WTC11 (cell line): Measurements from ENCODE around the gene CEP78. TPM values are rescaled to one million over a fixed set of nuclear protein-coding genes. Genes with fewer than 3 reads are reported as not detected.

ENCODE experiments used
- ATAC-seq: fragments of 200-7000 bp; cut with Tn5 transposase; 2 replicates; pipeline ENCODE4 v1.10.0; 2021; ENCODE audit warnings: mild to moderate bottlenecking, moderate library complexity
- CTCF ChIA-PET: fragments of 300-600 bp; sonication (Branson Sonifier 250); formaldehyde crosslinking; loops from one replicate; lab custom pipeline; 2021; ENCODE audit warnings: antibody characterized with exemption; lab: Charles Lee
- POLR2A ChIA-PET: fragments of 350-600 bp; sonication (Branson Sonifier 250); formaldehyde crosslinking; loops from one replicate; lab custom pipeline; 2021; ENCODE audit warnings: antibody characterized with exemption; lab: Charles Lee
- DNase-seq: peaks from one replicate; pipeline ENCODE4 v3.0.0; 2021; ENCODE audit warnings: low spot score
- H3K27ac Mint-ChIP-seq: 2 replicates; pipeline ENCODE4 v1.8.0; 2021; ENCODE audit warnings: mixed read lengths
- H3K27me3 Mint-ChIP-seq: 2 replicates; pipeline ENCODE4 v1.8.0; 2021; ENCODE audit warnings: low read depth, mild to moderate bottlenecking, moderate library complexity, mixed read lengths
- H3K36me3 Mint-ChIP-seq: 2 replicates; pipeline ENCODE4 v1.8.0; 2021; ENCODE audit warnings: mixed read lengths
- H3K4me1 Mint-ChIP-seq: 2 replicates; pipeline ENCODE4 v1.8.0; 2022; ENCODE audit warnings: mixed read lengths
- H3K4me3 Mint-ChIP-seq: 2 replicates; pipeline ENCODE4 v1.8.0; 2021; ENCODE audit warnings: mild to moderate bottlenecking, moderate library complexity, mixed read lengths
- H3K9me3 Mint-ChIP-seq: 2 replicates; pipeline ENCODE4 v1.8.0; 2021; ENCODE audit warnings: mixed read lengths
- AFF4 ChIP-seq: sonication (generic); formaldehyde crosslinking; IDR thresholded peaks from 2 replicates; pipeline ENCODE4 v1.8.1; 2023; ENCODE audit warnings: mild to moderate bottlenecking, missing genetic modification reagents, borderline replicate concordance
- AR ChIP-seq: fragments of 250-450 bp; sonication (Bioruptor Pico); IDR thresholded peaks from 2 replicates; pipeline ENCODE4 v1.9.0; 2021; ENCODE audit warnings: mild to moderate bottlenecking
- ARID4B ChIP-seq: sonication (generic); formaldehyde crosslinking; IDR thresholded peaks from 2 replicates; pipeline ENCODE4 v1.8.0; 2023; ENCODE audit warnings: missing genetic modification reagents, mild to moderate bottlenecking, borderline replicate concordance
- CDX4 ChIP-seq: fragments of 250-450 bp; sonication (Bioruptor Pico); IDR thresholded peaks from 2 replicates; pipeline ENCODE4 v1.9.0; 2021; ENCODE audit warnings: moderate library complexity, mild to moderate bottlenecking, inconsistent platforms, borderline replicate concordance
- CREM ChIP-seq: sonication (generic); formaldehyde crosslinking; IDR thresholded peaks from 2 replicates; pipeline ENCODE4 v1.8.1; 2022; ENCODE audit warnings: mild to moderate bottlenecking, missing genetic modification reagents, moderate library complexity
- E2F4 ChIP-seq: sonication (generic); formaldehyde crosslinking; IDR thresholded peaks from 2 replicates; pipeline ENCODE4 v1.8.1; 2022; ENCODE audit warnings: low read depth, mild to moderate bottlenecking, moderate library complexity, missing genetic modification reagents, borderline replicate concordance
- HMGA2 ChIP-seq: fragments of 250-450 bp; sonication (Bioruptor Pico); IDR thresholded peaks from 2 replicates; pipeline ENCODE4 v1.4.0; 2021; ENCODE audit warnings: mild to moderate bottlenecking, moderate library complexity
- SMAD3 ChIP-seq: sonication (generic); formaldehyde crosslinking; IDR thresholded peaks from 2 replicates; pipeline ENCODE4 v1.8.0; 2022; ENCODE audit warnings: missing genetic modification reagents, mild to moderate bottlenecking, borderline replicate concordance
- SOX15 ChIP-seq: fragments of 250-450 bp; sonication (Bioruptor Pico); IDR thresholded peaks from 2 replicates; pipeline ENCODE4 v1.9.0; 2021; ENCODE audit warnings: mild to moderate bottlenecking
- TCF7 ChIP-seq: sonication (generic); formaldehyde crosslinking; IDR thresholded peaks from 2 replicates; pipeline ENCODE4 v1.8.0; 2022; ENCODE audit warnings: mild to moderate bottlenecking, low read depth, missing genetic modification reagents, moderate library complexity
- TP53 ChIP-seq: sonication (generic); formaldehyde crosslinking; IDR thresholded peaks from 2 replicates; pipeline ENCODE4 v1.8.1; 2023; ENCODE audit warnings: mild to moderate bottlenecking, missing genetic modification reagents
- ZBTB43 ChIP-seq: sonication (generic); formaldehyde crosslinking; IDR thresholded peaks from 2 replicates; pipeline ENCODE4 v1.8.1; 2023; ENCODE audit warnings: mild to moderate bottlenecking, missing genetic modification reagents
- ZNF121 ChIP-seq: sonication (generic); formaldehyde crosslinking; IDR thresholded peaks from 2 replicates; pipeline ENCODE4 v1.8.0; 2023; ENCODE audit warnings: missing genetic modification reagents
- ZNF138 ChIP-seq: sonication (generic); formaldehyde crosslinking; conservative IDR thresholded peaks from 2 replicates; pipeline ENCODE4 v1.8.1; 2022; ENCODE audit warnings: mild to moderate bottlenecking, moderate library complexity, missing genetic modification reagents
- ZNF232 ChIP-seq: sonication (generic); formaldehyde crosslinking; IDR thresholded peaks from 2 replicates; pipeline ENCODE4 v1.8.0; 2022; ENCODE audit warnings: mild to moderate bottlenecking, missing genetic modification reagents
- ZNF396 ChIP-seq: fragments of 250-450 bp; sonication (Bioruptor Pico); IDR thresholded peaks from 2 replicates; pipeline ENCODE4 v1.8.0; 2021; ENCODE audit warnings: mild to moderate bottlenecking, moderate library complexity, borderline replicate concordance
- ZNF512 ChIP-seq: sonication (generic); formaldehyde crosslinking; IDR thresholded peaks from 2 replicates; pipeline ENCODE4 v1.8.1; 2022; ENCODE audit warnings: missing genetic modification reagents, borderline replicate concordance
- ZNF671 ChIP-seq: fragments of 250-450 bp; sonication (Bioruptor Pico); IDR thresholded peaks from 2 replicates; pipeline ENCODE4 v1.8.0; 2021; ENCODE audit warnings: mild to moderate bottlenecking
- ZSCAN18 ChIP-seq: fragments of 250-450 bp; sonication (Bioruptor Pico); IDR thresholded peaks from 2 replicates; pipeline ENCODE4 v2.1.2; 2022; ENCODE audit warnings: mild to moderate bottlenecking, moderate library complexity
- total RNA-seq: library from RNA; stranded (reverse); gene quantifications from 3 replicates; pipeline ENCODE4 v1.2.3, GENCODE V29; 2021

CEP78 gene
- total RNA-seq, 1 experiment from 2014 or later, result 42.0 TPM

GRCh38 chr9:78207901-78208300 is 28.0 kb upstream of the CEP78 start:
- ChIA-PET POLR2A (no interaction called here), CTCF (no interaction called here)
- Mint-ChIP-seq H3K9me3 (peaks cover 2% of the 10 kb centered on the region), H3K36me3 (no peaks in the 10 kb centered on the region), H3K27me3 (peaks cover 9% of the 10 kb centered on the region; the same call in 1 of the 2 replicates), H3K4me1 (peaks cover 2% of the 10 kb centered on the region), H3K4me3 (no peak overlapping the region), H3K27ac (no peak overlapping the region)
- DNase-seq (no peak), ATAC-seq (no peak)
- no peak for TF ChIP-seq SOX15 (CRISPR knock-in tag)
- no peak for TF ChIP-seq AFF4 (CRISPR knock-in tag)
- no peak for TF ChIP-seq ZNF671
- no peak for TF ChIP-seq CDX4 (CRISPR knock-in tag)
- no peak for TF ChIP-seq CREM (CRISPR knock-in tag)
- no peak for TF ChIP-seq SMAD3 (CRISPR knock-in tag)
- TF ChIP-seq ZNF232, result no peak
- no peak for TF ChIP-seq HMGA2 (CRISPR knock-in tag)
- TF ChIP-seq ZNF121, result no peak
- no peak for TF ChIP-seq TP53
- TF ChIP-seq TCF7 (CRISPR knock-in tag), result no peak
- TF ChIP-seq AR (CRISPR knock-in tag), result no peak
- TF ChIP-seq ARID4B (CRISPR knock-in tag), result no peak
- TF ChIP-seq ZNF512 (CRISPR knock-in tag), result no peak
- no peak for TF ChIP-seq ZNF396 (CRISPR knock-in tag)
- no peak for TF ChIP-seq ZNF138 (CRISPR knock-in tag)
- no peak for TF ChIP-seq E2F4 (CRISPR knock-in tag)
- no peak for TF ChIP-seq ZBTB43 (CRISPR knock-in tag)
- no peak for TF ChIP-seq ZSCAN18
